Fibroblast of lung (primary cell): ENCODE results near the gene EPB41L1.

Source experiments
- CTCF ChIP-seq, 2 donors: IDR thresholded peaks in 1 of 2; conservative IDR thresholded peaks in 1 of 2; 1 replicate in 1 of 2; 2 replicates in 1 of 2; pipeline ENCODE4 v1.5.1; 2011 to 2012; ENCODE audit warnings: low read length in 2 of 2, control low read depth in 1 of 2, inconsistent platforms in 1 of 2, low read depth in 1 of 2, mild to moderate bottlenecking in 1 of 2
- EZH2 ChIP-seq: IDR thresholded peaks from 2 replicates; pipeline ENCODE4 v1.5.1; 2012; ENCODE audit warnings: low read length, control low read depth, mild to moderate bottlenecking; ENCODE audit errors: missing control alignments

- TF ChIP-seq CTCF (conservative IDR thresholded peaks at IDR 0.05 in 1 of 2, IDR thresholded peaks at IDR 0.05 in 1 of 2; ENCODE audit: low read depth in 1 of 2, low read length in 2 of 2) (no peak), EZH2 (no peak)
These were observed 121.1 kb downstream of the EPB41L1 start for GRCh38 chr20:36275441-36276189.
